GM23248 (cell line): ENCODE measurements around the gene TTC9. TPM values are rescaled to one million over a fixed set of nuclear protein-coding genes. Genes with fewer than 3 reads are reported as not detected.
"Not testable (repeated sequence)": the region's sequence is repeated elsewhere in the genome, so short reads cannot be mapped to it uniquely, and the experiment has no call there.

ENCODE experiments used
- DNase-seq: peaks from one replicate; pipeline ENCODE4 v3.0.0-alpha.2; 2015
- H2AFZ ChIP-seq: fragments of 200-600 bp; sonication (generic); 2 replicates; pipeline ENCODE4 v1.6.1; 2016; ENCODE audit warnings: antibody characterized with exemption
- H3F3A ChIP-seq: fragments of 200-600 bp; sonication (generic); 2 replicates; pipeline ENCODE4 v1.6.1; 2016; ENCODE audit warnings: mild to moderate bottlenecking, antibody characterized with exemption, mixed run types; ENCODE audit not compliant: insufficient read depth
- H3K27ac ChIP-seq: fragments of 200-600 bp; sonication (generic); 2 replicates; pipeline ENCODE4 v1.5.1; 2016; ENCODE audit warnings: mild to moderate bottlenecking
- H3K27me3 ChIP-seq: fragments of 200-600 bp; sonication (generic); replicated peaks from 2 replicates; pipeline ENCODE4 v1.6.1; 2016; ENCODE audit warnings: mild to moderate bottlenecking; ENCODE audit not compliant: insufficient read depth
- H3K36me3 ChIP-seq: fragments of 200-600 bp; sonication (generic); 2 replicates; pipeline ENCODE4 v1.6.1; 2016; ENCODE audit warnings: low read depth, mild to moderate bottlenecking
- H3K4me1 ChIP-seq: fragments of 200-600 bp; sonication (generic); 2 replicates; pipeline ENCODE4 v1.6.1; 2016; ENCODE audit warnings: mild to moderate bottlenecking; ENCODE audit not compliant: insufficient read depth
- H3K4me2 ChIP-seq: fragments of 200-600 bp; sonication (generic); one replicate; pipeline ENCODE4 v1.6.1; 2016; ENCODE audit warnings: mild to moderate bottlenecking; ENCODE audit not compliant: unreplicated experiment
- H3K4me3 ChIP-seq: fragments of 200-600 bp; sonication (generic); 2 replicates; pipeline ENCODE4 v1.5.1; 2016; ENCODE audit warnings: mild to moderate bottlenecking
- H3K79me2 ChIP-seq: fragments of 200-600 bp; sonication (generic); 2 replicates; pipeline ENCODE4 v1.6.1; 2016; ENCODE audit warnings: mild to moderate bottlenecking; ENCODE audit not compliant: insufficient read depth
- H3K9ac ChIP-seq: fragments of 200-600 bp; sonication (generic); 2 replicates; pipeline ENCODE4 v1.6.1; 2016; ENCODE audit warnings: mild to moderate bottlenecking
- H3K9me2 ChIP-seq: fragments of 200-600 bp; sonication (generic); 2 replicates; pipeline ENCODE4 v1.6.1; 2016; ENCODE audit warnings: mixed run types, mild to moderate bottlenecking, moderate library complexity; ENCODE audit not compliant: insufficient read depth
- H3K9me3 ChIP-seq: fragments of 200-600 bp; sonication (generic); one replicate; pipeline ENCODE4 v1.6.1; 2017; ENCODE audit warnings: low read depth
- H4K20me1 ChIP-seq: fragments of 200-600 bp; sonication (generic); 2 replicates; pipeline ENCODE4 v1.6.0; 2016; ENCODE audit not compliant: insufficient read depth
- EZH2 ChIP-seq: fragments of 200-600 bp; sonication (generic); IDR thresholded peaks from 2 replicates; pipeline ENCODE4 v1.6.1; 2018; ENCODE audit warnings: antibody characterized with exemption, mild to moderate bottlenecking; ENCODE audit not compliant: insufficient read depth, poor library complexity, severe bottlenecking
- EZH2phosphoT487 ChIP-seq: fragments of 200-600 bp; sonication (generic); IDR thresholded peaks from 2 replicates; pipeline ENCODE4 v1.6.1; 2018; ENCODE audit warnings: antibody characterized with exemption, moderate library complexity, mild to moderate bottlenecking, low read depth; ENCODE audit not compliant: insufficient read depth
- WGBS, 2 experiments: methylation state at CpG; one replicate each; pipeline ENCODE4 v1.1.6; 2015 to 2017; ENCODE audit warnings: low lambda C conversion rate in 2 of 2, low coverage in 1 of 2; ENCODE audit errors: missing lambda C conversion rate in 2 of 2; 5-methylcytosine and 5-hydroxymethylcytosine counted together
- in situ Hi-C: fragments of 300-500 bp; cut with MboI; formaldehyde crosslinking; loops from 2 replicates; pipeline ENCODE4 v1.15.0; 2020
- polyA plus RNA-seq: library from polyadenylated mRNA; unstranded; fragments of >200 nt; fragmentation: Nextera tagmentation; extraction: Ambion mirVana; gene quantifications from 2 replicates; pipeline ENCODE4 v1.2.1, GENCODE V29; 2016
- total RNA-seq: library from RNA; depleted of rRNA; stranded (reverse); fragments of >200 nt; shearing (Covaris generic); gene quantifications from 2 replicates; pipeline ENCODE4 v1.2.3, GENCODE V29; 2014

Gene TTC9
- total and polyA plus RNA-seq, 2 experiments from 2014 or later = not detected

DNA sequence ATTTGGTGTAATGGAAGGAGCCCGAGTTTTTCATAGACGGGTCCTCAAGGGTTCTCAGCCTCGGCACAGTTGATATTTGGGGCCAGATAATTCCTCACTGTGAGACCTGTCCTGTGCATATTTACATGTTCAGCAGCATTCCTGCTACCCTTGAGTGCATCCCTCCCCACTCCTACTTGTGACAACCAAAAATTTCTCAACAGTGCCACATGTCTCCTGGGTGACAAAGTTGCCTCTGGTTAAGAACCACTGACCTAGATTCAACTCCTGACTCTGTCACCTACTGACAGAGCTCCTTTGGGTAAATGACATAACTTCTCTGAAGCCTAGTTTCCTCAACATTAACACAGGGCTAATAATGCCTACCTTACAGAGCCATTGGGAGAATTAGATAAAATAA, 60.4 kb downstream of the TTC9 start:
- TF ChIP-seq EZH2 (no peak), EZH2phosphoT487 (no peak)
- no peak for DNase-seq

GRCh38 chr14:70703621-70704168, 62.0 kb downstream of the TTC9 start:
- H2AFZ ChIP-seq, in situ Hi-C loops, H3K4me2 ChIP-seq, H3K36me3 ChIP-seq, H3K79me2 ChIP-seq, H3K4me3 ChIP-seq, H3F3A ChIP-seq, H3K27ac ChIP-seq, H3K9me2 ChIP-seq, H3K4me1 ChIP-seq, H3K9me3 ChIP-seq, DNase-seq, H3K9ac ChIP-seq, H4K20me1 ChIP-seq: not testable (repeated sequence)
- peaks cover 23% of the 10 kb centered on the region for H3K27me3 ChIP-seq
- 18 to 20% methylated on average over 1 of the region's 1 CpG for WGBS, 2 experiments

More for the DNA sequence above, 60.4 kb downstream of the TTC9 start:
- Histone ChIP-seq H3K9me3 (no peaks in the 10 kb centered on the region), H3K9ac (no peak overlapping the region), H4K20me1 (no peaks in the 10 kb centered on the region), H3F3A (no peaks in the 10 kb centered on the region), H2AFZ (no peak overlapping the region), H3K4me3 (no peak overlapping the region), H3K27ac (no peak overlapping the region), H3K27me3 (peaks cover 23% of the 10 kb centered on the region), H3K4me1 (peaks cover 18% of the 10 kb centered on the region), H3K9me2 (no peaks in the 10 kb centered on the region), H3K4me2 (no peak overlapping the region), H3K36me3 (no peaks in the 10 kb centered on the region), H3K79me2 (no peaks in the 10 kb centered on the region)
- 23 to 26% methylated on average over 3 of the region's 3 CpGs for WGBS, 2 experiments
- in situ Hi-C loops = no loop called here

GRCh38 chr14:70704960-70705359, 63.2 kb downstream of the TTC9 start:
- peaks cover 8% of the 10 kb centered on the region for H3K4me1 ChIP-seq
- 37 to 53% methylated on average over 1 of the region's 1 CpG for WGBS, 2 experiments
- DNase-seq = no peak
- peaks cover 24% of the 10 kb centered on the region for H3K27me3 ChIP-seq
- H3K27ac ChIP-seq = no peak overlapping the region
- H3K9me3 ChIP-seq = no peaks in the 10 kb centered on the region
- H3K4me2 ChIP-seq = no peak overlapping the region
- in situ Hi-C loops = no loop called here
- H3K9me2 ChIP-seq = no peaks in the 10 kb centered on the region
- TF ChIP-seq EZH2phosphoT487 (no peak), EZH2 (no peak)
- H3K4me3 ChIP-seq = no peak overlapping the region
- no peaks in the 10 kb centered on the region for H4K20me1 ChIP-seq
- no peaks in the 10 kb centered on the region for H3K36me3 ChIP-seq
- no peaks in the 10 kb centered on the region for H3K79me2 ChIP-seq
- no peak overlapping the region for H3K9ac ChIP-seq
- no peaks in the 10 kb centered on the region for H3F3A ChIP-seq
- no peak overlapping the region for H2AFZ ChIP-seq

GRCh38 chr14:70706177-70706576, 64.5 kb downstream of the TTC9 start:
- Histone ChIP-seq H3F3A (no peaks in the 10 kb centered on the region), H3K27ac (no peak overlapping the region), H3K36me3 (no peaks in the 10 kb centered on the region), H3K9ac (no peak overlapping the region), H3K4me1 (peaks cover 8% of the 10 kb centered on the region), H3K4me3 (no peak overlapping the region), H3K4me2 (no peak overlapping the region), H3K27me3 (peaks cover 28% of the 10 kb centered on the region), H3K9me2 (no peaks in the 10 kb centered on the region), H3K79me2 (no peaks in the 10 kb centered on the region), H3K9me3 (no peaks in the 10 kb centered on the region), H2AFZ (no peak overlapping the region), H4K20me1 (no peaks in the 10 kb centered on the region)
- no peak for DNase-seq
- TF ChIP-seq EZH2 (no peak), EZH2phosphoT487 (no peak)
- in situ Hi-C loops = no loop called here
